Stimulated activated CD8-positive, alpha-beta memory T cell treated with anti-CD3 and anti-CD28 coated beads, Interleukin-15, amount 100 ng/mL, for 48 hours (primary cell): ENCODE measurements around the gene UBFD1.
"Not testable (repeated sequence)": the region's sequence is repeated elsewhere in the genome, so short reads cannot be mapped to it uniquely, and the experiment has no call there.

Experiments
- DNase-seq, 2 donors: peaks; one replicate each; pipeline ENCODE4 v3.0.0-alpha.2; 2020; ENCODE audit warnings: low read depth in 2 of 2

The UBFD1 gene

GRCh38 chr16:23609929-23610328 lies 52.4 kb downstream of the UBFD1 start:
- DNase-seq, result no peak

- not testable (repeated sequence) for DNase-seq
Observed at GRCh38 chr16:23610905-23611304, 53.4 kb downstream of the UBFD1 start.

GRCh38 chr16:23611936-23612335 lies 54.4 kb downstream of the UBFD1 start:
- DNase-seq, result no peak

- DNase-seq, result no peak
Observed at GRCh38 chr16:23615805-23616204, 58.3 kb downstream of the UBFD1 start.
